RWPE1 (cell line): ENCODE data around the gene S100A13.

Experiments used
- CTCF ChIA-PET: fragments of 350-600 bp; sonication (Branson Sonifier 250); formaldehyde crosslinking; extraction: SDS; loops from one replicate; lab custom pipeline; 2021; lab: Yijun Ruan, JAX
- POLR2A ChIA-PET: fragments of 400-600 bp; formaldehyde crosslinking; extraction: SDS; loops from one replicate; lab custom pipeline; 2020; ENCODE audit warnings: antibody characterized with exemption; ENCODE audit not compliant: low non-redundant PET; lab: Yijun Ruan, JAX
- DNase-seq: peaks from one replicate; pipeline ENCODE4 v3.0.0; 2012; ENCODE audit warnings: low spot score
- H3K27ac ChIP-seq: fragments of 450-650 bp; 2 replicates; pipeline ENCODE4 v1.5.1; 2017
- TF ChIP-seq, protein P1 (sequence below): fragments of 450-650 bp; conservative IDR thresholded peaks from 2 replicates; pipeline ENCODE4 v1.5.1; 2017; ENCODE audit warnings: low read depth, mild to moderate bottlenecking

Gene S100A13

DNA sequence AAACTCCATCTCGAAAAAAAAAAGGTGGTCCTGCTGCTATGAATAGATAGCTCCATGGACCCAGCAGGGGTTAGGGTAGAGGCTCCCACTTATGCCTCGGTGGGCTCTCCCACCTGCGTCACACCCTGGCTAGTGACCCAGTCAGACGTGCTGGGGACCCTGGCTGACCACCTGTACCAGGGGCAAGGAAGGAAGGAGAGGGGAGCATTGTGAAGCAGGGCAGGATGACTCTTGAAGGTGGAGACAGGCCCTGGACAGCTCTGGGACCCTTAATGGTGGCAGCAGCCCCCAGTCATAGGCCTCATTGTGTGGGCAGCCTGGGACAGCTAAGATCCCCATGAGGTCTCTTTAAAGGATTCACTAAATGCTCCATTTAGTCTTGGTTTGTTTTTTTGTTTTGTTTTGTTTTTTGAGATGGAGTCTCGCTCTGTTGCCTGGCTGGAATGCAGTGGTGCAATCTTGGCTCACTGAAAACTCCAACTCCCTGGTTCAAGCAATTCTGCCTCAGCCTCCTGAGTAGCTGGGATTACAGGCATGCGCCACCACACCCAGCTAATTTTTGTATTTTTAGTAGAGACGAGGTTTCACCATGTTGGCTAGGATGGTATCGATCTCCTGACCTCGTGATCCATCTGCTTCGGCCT, 20.8 kb upstream of the S100A13 start:
- H3K27ac ChIP-seq, result peak overlapping the region; percentile 53
- TF ChIP-seq, protein P1, sequence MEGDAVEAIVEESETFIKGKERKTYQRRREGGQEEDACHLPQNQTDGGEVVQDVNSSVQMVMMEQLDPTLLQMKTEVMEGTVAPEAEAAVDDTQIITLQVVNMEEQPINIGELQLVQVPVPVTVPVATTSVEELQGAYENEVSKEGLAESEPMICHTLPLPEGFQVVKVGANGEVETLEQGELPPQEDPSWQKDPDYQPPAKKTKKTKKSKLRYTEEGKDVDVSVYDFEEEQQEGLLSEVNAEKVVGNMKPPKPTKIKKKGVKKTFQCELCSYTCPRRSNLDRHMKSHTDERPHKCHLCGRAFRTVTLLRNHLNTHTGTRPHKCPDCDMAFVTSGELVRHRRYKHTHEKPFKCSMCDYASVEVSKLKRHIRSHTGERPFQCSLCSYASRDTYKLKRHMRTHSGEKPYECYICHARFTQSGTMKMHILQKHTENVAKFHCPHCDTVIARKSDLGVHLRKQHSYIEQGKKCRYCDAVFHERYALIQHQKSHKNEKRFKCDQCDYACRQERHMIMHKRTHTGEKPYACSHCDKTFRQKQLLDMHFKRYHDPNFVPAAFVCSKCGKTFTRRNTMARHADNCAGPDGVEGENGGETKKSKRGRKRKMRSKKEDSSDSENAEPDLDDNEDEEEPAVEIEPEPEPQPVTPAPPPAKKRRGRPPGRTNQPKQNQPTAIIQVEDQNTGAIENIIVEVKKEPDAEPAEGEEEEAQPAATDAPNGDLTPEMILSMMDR, result no peak
- ChIA-PET CTCF (no interaction called here), POLR2A (interaction anchor here (0.6 kb wide), 1 partner anchor 14 kb away, joined by 3 read pairs; the partner anchor contains the start of gene CHTOP)
- no peak for DNase-seq

DNA sequence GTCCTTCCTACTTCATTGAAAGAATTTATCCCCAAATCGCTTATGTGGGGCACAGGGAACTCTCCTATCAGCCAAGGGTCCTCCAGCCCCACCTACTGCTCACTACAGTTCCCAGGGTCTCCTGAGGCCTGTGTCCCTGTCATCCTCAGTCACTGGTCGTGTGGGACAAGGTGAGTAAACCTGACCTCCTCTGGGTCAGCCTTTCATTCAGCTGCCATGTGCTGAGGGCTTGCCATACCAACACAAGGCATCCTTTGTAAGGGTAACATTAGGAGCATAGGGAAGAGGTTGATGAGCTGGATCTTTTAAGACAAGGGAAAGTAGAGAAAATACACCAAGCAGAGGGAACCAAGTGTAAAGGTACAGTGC, 20.0 kb upstream of the S100A13 start:
- CTCF ChIA-PET, result no interaction called here
- TF ChIP-seq, protein P1, result no peak
- no peak for DNase-seq
- POLR2A ChIA-PET, result interaction anchor here (0.6 kb wide), 1 partner anchor 14 kb away, joined by 3 read pairs; the partner anchor contains the start of gene CHTOP
- peak overlapping the region; percentile 53 for H3K27ac ChIP-seq

DNA sequence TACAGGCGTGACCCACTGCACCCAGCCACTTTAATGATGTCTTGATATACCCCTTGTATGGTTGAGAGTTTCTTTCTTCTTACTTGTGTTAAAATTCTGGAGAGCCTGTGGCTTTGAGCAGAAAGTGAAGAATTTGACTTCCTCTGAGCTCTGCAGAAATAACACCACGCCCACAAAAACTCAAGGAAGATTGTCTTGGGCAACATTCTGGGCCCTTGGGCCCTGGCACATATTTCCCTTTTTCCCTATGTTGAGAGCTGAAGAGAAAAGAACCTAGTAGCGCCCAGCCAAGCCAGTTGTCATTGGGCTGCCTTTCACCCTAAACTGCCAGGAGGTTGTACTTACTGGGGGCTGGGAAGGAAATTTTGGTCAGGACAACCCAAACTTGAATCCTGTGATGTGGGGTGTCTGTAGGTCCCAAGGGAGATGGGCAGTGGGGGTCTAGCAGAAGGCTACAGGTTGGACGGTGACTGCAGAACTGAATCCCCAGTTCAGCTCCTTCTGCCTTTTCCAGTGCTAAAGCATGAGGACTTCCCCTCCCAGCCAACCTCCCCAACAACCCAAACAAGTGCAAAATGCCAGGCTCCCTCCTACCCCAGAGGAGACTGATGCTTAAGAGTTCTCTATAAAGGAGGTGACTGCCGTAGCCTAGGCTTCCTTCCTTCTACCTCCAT, 19.5 kb upstream of the S100A13 start:
- TF ChIP-seq, protein P1, result no peak
- ChIA-PET CTCF (no interaction called here), POLR2A (no interaction called here)
- H3K27ac ChIP-seq, result peak overlapping the region; percentile 53
- DNase-seq, result no peak

DNA sequence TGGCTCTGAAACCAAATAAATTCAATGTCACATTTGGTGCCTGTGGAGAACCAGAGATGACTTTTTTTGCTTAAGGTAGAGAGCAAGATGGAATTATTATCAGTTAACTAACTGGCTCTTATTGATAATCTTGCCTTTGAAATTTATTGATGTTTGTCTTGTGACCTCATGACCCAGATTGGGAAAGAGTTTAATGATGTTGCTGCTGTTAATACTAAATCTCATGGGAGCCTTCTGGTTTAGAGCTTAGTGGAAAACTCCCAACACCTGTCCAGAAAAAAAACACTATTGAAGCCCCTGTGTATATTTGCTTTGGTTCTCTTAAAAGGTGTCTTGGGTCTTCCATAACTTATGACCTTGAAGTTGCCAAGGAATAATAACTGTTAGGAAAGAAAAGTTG, 16.5 kb upstream of the S100A13 start:
- ChIA-PET POLR2A (no interaction called here), CTCF (interaction anchor here (0.6 to 1.2 kb wide), 4 partner anchors 71 to 343 kb away, joined by 3 to 4 read pairs (median 4); no protein-coding TSS in a partner anchor)
- H3K27ac ChIP-seq, result no peak overlapping the region
- TF ChIP-seq, protein P1, result no peak
- DNase-seq, result no peak

DNA sequence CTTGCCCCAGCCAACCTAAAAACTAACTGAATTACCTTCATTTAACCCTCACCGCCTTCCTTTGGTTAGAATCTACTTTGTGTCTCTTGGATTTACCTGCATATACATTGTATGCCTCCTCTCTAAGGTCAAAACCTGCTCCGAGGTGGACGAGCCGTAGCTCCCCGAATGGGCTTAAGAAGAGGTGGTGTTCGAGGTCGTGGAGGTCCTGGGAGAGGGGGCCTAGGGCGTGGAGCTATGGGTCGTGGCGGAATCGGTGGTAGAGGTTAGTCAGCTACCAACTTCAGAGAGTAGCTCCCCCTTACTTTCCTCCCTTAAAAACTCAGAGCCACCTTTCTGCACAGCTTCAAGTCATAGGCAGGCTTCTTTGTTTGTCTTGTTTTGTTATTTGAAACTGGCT, 15.8 kb upstream of the S100A13 start:
- TF ChIP-seq, protein P1, result no peak
- DNase-seq, result no peak
- ChIA-PET CTCF (interaction anchor here (1.2 kb wide), 1 partner anchor 133 kb away, joined by 3 read pairs; no protein-coding TSS in a partner anchor), POLR2A (interaction anchor here (0.7 kb wide), 1 partner anchor 8 kb away, joined by 3 read pairs; no protein-coding TSS in a partner anchor)
- H3K27ac ChIP-seq, result no peak overlapping the region

DNA sequence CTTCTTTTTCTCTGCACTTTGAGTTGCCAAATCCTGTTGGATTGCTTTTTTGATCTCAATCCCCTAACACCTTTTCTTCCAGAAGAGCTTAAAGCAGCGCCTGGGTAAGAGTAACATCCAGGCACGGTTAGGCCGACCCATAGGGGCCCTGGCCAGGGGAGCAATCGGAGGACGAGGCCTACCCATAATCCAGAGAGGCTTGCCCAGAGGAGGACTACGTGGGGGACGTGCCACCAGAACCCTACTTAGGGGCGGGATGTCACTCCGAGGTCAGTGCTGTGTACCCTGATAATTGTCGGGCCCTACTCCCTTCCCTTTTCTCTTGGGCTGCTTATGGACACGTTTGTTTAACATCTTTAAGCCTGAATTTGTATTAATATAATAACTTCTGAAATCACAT, 14.9 kb upstream of the S100A13 start:
- no peak for DNase-seq
- ChIA-PET POLR2A (no interaction called here), CTCF (no interaction called here)

More for the DNA sequence above, 14.9 kb upstream of the S100A13 start:
- no peak overlapping the region for H3K27ac ChIP-seq
- TF ChIP-seq, protein P1, result no peak
